Measurements from ENCODE around the gene DHFR2.
"Not testable (repeated sequence)": the region's sequence is repeated elsewhere in the genome, so short reads cannot be mapped to it uniquely, and the experiment has no call there.

The DHFR2 gene

GRCh38 chr3:94065122-94065521 lies 2.4 kb upstream of the DHFR2 start:
- no peak for DNase-seq

GRCh38 chr3:94064243-94064860 lies 1.6 kb upstream of the DHFR2 start:
- no peak for DNase-seq

GRCh38 chr3:94063496-94064119 lies 892 bp upstream of the DHFR2 start:
- no peak for DNase-seq

GRCh38 chr3:94061297-94061696 lies 1.4 kb downstream of the DHFR2 start:
- DNase-seq, result no peak

GRCh38 chr3:94050546-94050945 lies 12.2 kb downstream of the DHFR2 start:
- no peak for DNase-seq

- DNase-seq, result no peak
Measured at GRCh38 chr3:94049267-94049666, 13.4 kb downstream of the DHFR2 start.

GRCh38 chr3:94046533-94046932 lies 16.2 kb downstream of the DHFR2 start:
- no peak for DNase-seq

- not testable (repeated sequence) for DNase-seq
Measured at GRCh38 chr3:94044100-94044936, 18.4 kb downstream of the DHFR2 start.

GRCh38 chr3:94043285-94043684 lies 19.4 kb downstream of the DHFR2 start:
- DNase-seq, result no peak

GRCh38 chr3:94036909-94037507 lies 25.7 kb downstream of the DHFR2 start:
- no peak for DNase-seq

GRCh38 chr3:94028093-94028837 lies 34.5 kb downstream of the DHFR2 start, which contains the start of gene STX19:
TSS of gene STX19 (minus strand) at chr3:94028597. CDS start at chr3:94015269, 13,328 bp downstream.
- DNase-seq, result no peak

- DNase-seq, result no peak
Measured at GRCh38 chr3:94026623-94027022, 36.1 kb downstream of the DHFR2 start.

- DNase-seq, result no peak
Measured at GRCh38 chr3:94024385-94024784, 38.3 kb downstream of the DHFR2 start.

GRCh38 chr3:94020293-94020692 lies 42.4 kb downstream of the DHFR2 start:
- DNase-seq, result no peak

GRCh38 chr3:94019659-94020058 lies 43.1 kb downstream of the DHFR2 start:
- DNase-seq, result no peak

GRCh38 chr3:94015025-94015424 lies 47.7 kb downstream of the DHFR2 start:
- DNase-seq, result no peak

- DNase-seq, result no peak
Measured at GRCh38 chr3:94012185-94012584, 50.5 kb downstream of the DHFR2 start.

GRCh38 chr3:94011233-94011711 lies 51.4 kb downstream of the DHFR2 start:
- DNase-seq, result no peak

- DNase-seq, result no peak
Measured at GRCh38 chr3:94009608-94010007, 53.1 kb downstream of the DHFR2 start.

- no peak for DNase-seq
Measured at GRCh38 chr3:94008253-94008652, 54.5 kb downstream of the DHFR2 start.
